Upper lobe of left lung (tissue), 4 donors: Measurements from ENCODE around the gene SMIM38.

Source experiments
- EP300 ChIP-seq, 4 donors: sonication (generic); formaldehyde crosslinking; IDR thresholded peaks; one replicate each; pipeline ENCODE4 v1.5.1; 2017; ENCODE audit warnings: antibody characterized with exemption in 4 of 4, control low read depth in 2 of 4
- POLR2A ChIP-seq, 4 donors: fragments of 450-650 bp; IDR thresholded peaks; one replicate each; pipeline ENCODE4 v1.5.1; 2016 to 2017; ENCODE audit warnings: antibody characterized with exemption in 4 of 4, mild to moderate bottlenecking in 2 of 4
- POLR2AphosphoS5 ChIP-seq, 2 donors: sonication (generic); formaldehyde crosslinking; IDR thresholded peaks; one replicate each; pipeline ENCODE4 v1.5.1; 2017; ENCODE audit warnings: antibody characterized with exemption in 2 of 2
- TF ChIP-seq, protein P1 (sequence below), 6 experiments: fragments of 450-650 bp in 4 of 6; fragments of 200-600 bp in 2 of 6; sonication (generic) in 2 of 6; IDR thresholded peaks; one replicate each; pipeline ENCODE4 v1.5.1; 2016 to 2019; ENCODE audit warnings: antibody characterized with exemption in 6 of 6

DNA sequence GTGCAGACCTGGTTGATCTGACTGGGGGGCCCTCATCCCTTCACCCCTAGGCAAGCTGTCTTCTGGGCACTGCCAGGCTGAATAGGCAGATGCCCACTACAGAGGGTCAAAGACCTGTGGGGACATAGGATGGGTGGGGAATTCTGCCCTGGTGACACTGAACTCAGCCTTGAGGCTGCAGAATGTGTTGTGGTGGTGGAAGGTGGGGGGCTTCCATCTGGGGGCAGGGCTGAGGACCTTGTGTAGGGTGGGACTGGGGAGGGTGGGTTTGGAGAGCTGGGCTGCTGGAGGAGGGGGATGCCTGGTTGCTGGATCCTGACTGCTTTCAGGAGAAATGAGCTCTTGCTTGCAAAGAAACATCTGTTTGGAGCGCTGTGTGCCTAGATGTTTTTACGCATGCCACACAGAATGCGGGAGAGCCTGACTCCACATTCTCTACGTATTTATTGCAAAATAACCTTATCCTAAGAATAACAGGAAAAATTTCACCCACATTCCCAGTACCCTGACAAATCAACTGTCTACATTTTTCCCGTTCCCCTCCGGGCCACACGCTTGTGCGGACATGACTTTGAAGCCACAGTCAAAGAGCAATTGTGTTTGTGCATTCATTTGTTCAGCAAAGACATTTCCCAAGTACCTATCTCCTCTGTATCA lies 18.3 kb downstream of the SMIM38 start:
- TF ChIP-seq, protein P1, sequence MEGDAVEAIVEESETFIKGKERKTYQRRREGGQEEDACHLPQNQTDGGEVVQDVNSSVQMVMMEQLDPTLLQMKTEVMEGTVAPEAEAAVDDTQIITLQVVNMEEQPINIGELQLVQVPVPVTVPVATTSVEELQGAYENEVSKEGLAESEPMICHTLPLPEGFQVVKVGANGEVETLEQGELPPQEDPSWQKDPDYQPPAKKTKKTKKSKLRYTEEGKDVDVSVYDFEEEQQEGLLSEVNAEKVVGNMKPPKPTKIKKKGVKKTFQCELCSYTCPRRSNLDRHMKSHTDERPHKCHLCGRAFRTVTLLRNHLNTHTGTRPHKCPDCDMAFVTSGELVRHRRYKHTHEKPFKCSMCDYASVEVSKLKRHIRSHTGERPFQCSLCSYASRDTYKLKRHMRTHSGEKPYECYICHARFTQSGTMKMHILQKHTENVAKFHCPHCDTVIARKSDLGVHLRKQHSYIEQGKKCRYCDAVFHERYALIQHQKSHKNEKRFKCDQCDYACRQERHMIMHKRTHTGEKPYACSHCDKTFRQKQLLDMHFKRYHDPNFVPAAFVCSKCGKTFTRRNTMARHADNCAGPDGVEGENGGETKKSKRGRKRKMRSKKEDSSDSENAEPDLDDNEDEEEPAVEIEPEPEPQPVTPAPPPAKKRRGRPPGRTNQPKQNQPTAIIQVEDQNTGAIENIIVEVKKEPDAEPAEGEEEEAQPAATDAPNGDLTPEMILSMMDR (IDR thresholded peaks at IDR 0.05): no peak
- TF ChIP-seq POLR2AphosphoS5 (IDR thresholded peaks at IDR 0.05): no peak
- TF ChIP-seq EP300 (IDR thresholded peaks at IDR 0.05): no peak
- no peak for TF ChIP-seq POLR2A (IDR thresholded peaks at IDR 0.05)
